ENCODE results near the gene TRIM2.
"Not testable (repeated sequence)": the region's sequence is repeated elsewhere in the genome, so short reads cannot be mapped to it uniquely, and the experiment has no call there.

TRIM2 gene

DNA sequence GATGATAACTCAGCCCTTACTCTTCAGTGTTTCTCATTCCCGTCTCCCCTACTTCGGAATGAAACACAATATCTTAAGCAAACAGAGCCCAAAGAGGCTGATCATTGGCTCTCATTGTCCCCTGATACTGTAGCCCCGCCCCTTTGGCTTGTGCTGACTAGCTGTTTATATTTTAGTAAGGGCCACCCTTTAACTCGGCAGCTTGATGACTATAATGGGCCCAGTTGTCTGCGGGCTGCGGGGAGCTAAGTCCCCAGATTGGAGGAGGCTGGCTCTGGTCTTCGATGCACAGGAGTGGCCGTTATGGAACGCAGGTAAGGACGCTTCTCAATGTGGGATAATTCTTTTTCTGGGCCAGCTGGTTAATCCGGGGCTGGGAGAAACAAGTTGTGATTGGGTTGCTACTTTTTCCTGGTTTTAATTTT is at the start of gene TRIM2:
TSS of gene TRIM2 (plus strand) at position 197 of the 425 bp plus-strand sequence. CDS start at position 285, 88 bp downstream.
- peak; percentile 53 for DNase-seq (ENCODE audit: low spot score)

DNA sequence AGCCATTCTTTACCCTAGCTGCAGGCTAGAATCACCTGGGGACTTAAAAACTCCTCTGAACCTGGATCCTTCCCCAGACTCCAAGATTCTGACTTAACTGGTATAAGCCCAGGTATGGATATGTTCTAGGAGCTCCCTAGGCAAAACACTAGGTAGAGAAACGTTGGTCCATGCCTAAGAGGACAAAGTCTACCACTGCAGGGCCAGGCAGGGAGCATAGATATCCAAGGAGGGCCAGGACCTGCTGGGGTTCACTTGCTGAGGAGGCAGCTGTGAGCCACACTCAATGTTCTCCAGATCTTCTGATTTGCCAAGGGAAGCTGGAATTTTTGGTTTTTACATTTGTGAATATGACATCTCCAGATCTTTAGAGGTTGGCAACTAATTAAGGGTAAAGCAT is 48.6 kb upstream of the TRIM2 start:
- DNase-seq (ENCODE audit: low spot score): no peak

DNA sequence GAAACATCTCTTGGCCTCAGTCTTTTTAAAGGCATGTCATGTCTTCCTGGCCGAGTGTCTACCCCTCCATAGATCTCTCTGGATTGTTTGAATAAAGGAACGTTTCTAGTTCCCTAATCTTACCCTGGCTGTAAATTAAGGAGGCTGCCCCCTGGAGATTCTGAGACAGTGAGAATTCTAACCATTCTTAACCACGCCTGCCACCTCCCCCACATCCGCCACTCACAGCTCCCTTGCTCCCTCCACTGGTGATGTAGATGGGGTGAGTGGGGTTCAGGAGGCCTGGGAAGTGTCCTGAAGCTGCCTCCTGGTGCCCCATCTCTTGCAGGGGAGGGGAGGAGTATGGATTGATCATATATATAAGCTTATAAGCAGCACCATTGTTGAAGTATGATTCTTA is 48.0 kb upstream of the TRIM2 start:
- DNase-seq (ENCODE audit: low spot score): no peak

DNA sequence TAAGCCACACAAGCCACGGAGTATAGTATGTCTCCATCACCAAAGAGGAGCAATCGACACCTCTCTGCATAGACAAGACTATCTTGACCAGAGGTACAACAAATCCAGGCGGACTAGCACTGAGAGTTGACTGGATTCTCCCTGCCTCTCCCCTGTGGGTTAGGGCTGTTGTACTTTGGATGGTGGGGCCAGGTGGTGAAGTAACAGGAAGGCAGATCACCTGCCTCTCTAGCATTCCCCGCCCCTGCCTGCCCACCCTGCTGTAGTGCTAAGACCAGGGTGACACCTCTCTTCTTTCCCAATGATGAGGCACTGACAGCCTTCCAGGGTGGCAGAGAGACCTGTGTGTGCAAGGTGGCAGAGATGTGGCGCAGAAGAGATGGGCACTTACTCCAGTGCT is 47.5 kb upstream of the TRIM2 start:
- no peak for DNase-seq (ENCODE audit: low spot score)

DNA sequence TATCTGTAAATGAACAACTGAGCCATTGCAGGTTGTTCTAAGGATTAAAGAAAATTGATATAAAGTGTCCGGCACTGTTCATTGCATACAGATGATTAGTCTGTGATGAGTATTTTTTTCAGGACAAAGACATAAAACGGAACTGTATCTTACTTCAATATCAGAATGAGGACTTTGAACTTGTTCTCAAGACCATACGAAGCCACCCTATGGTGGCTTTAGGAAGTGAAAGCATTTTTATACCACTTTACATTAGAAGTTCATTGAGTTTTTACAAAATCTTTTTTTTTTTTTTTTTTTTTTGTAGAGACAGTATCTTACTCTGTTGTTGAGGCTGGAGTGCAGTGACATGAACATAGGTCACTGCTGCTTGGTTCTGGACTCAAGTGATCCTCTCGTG is 45.2 kb upstream of the TRIM2 start:
- no peak for DNase-seq (ENCODE audit: low spot score)

DNA sequence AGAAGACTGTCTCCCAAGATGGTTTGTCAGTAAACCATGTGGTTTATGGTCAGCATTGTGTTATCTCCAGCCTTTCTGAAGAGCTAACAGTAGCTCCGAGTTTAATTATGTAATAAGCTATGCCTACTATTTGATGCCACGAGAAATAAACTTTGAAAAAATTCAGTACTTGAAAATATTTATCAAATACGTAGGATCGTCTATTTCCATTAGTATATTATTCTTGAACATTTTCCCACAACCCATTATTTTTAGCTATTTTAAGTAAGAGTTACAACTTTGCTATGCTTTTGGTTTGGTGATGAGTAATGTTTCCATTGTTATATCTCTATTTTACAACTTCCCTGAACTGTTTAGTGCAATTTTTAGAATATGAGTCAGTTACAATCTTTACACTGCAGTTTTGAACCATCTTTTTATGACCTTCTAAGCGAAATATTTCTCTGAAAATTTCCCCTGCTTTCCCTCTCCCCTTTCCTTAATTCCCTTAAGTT is 44.5 kb upstream of the TRIM2 start:
- peak; percentile 63 for DNase-seq (ENCODE audit: low spot score)

DNA sequence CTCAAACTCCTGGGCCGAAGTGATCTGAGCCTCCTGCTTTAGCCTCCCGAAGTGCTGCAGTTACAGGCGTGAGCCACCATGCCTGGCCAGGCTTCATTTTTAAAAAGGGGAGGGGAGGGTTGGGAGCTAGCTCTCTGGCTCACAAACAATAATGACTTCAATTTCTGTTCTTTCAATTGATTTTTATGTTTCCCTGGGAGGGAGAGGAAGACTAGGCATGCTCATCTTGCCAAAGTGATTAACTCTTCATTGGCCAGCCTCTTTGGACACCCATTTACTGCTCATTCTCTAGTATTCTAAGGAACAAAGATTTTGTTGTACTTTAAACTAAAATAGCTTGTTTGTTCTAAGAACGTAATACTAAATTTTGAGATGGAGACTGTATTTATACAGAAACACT is 43.4 kb upstream of the TRIM2 start:
- DNase-seq (ENCODE audit: low spot score): no peak

DNA sequence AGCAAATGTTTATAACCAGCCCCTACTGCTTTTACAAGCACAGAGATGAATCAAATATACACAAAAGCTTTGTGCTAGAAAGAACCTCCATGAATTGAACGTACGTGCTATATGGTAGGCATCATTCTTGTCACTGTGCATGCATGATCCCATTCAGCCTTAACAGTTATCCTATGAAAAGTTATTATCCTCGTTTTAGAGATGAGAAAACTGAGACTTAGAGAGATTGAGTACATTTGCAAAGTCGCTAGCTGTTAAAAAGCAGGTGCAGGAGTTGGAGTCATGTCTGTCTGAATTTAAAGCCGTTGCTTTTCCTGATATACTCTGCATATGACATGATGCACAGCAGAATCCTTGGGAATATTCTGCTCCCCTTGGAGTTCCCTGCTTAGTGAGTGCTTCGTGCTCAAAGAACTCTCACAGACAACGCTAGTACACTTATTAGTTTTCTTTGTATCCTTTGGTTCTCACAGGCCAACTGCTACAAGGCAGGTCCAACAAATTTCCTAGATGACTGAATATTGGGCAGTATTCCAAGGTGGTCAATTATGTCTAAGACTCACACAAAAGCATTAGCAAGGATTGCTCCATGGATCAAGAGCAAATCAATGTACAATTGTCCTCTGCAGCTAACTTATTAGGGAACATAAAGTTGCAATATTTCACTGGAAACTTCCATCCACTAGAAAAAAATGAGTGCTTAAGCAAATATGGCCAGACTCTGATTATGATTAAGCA is 42.8 kb upstream of the TRIM2 start:
- DNase-seq (ENCODE audit: low spot score): no peak

DNA sequence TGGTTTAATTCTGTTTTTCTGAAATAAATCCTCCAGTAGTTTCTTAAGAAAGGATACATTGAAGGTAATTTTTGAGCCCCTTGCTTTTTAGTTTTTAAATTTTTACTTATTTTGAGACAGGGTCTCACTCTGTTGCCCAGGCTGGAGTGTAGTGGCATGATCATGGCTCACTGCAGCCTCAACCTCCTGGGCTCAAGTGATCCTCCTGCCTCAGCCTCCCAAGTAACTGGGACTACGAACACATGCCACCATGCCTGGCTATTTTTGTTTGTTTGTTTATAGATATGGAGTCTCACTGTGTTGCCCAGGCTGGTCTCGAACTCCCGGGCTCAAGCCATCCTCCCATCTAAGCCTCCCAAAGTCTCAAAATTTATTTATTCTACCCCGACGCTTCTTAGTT is 39.0 kb upstream of the TRIM2 start:
- not testable (repeated sequence) for DNase-seq (ENCODE audit: low spot score)

DNA sequence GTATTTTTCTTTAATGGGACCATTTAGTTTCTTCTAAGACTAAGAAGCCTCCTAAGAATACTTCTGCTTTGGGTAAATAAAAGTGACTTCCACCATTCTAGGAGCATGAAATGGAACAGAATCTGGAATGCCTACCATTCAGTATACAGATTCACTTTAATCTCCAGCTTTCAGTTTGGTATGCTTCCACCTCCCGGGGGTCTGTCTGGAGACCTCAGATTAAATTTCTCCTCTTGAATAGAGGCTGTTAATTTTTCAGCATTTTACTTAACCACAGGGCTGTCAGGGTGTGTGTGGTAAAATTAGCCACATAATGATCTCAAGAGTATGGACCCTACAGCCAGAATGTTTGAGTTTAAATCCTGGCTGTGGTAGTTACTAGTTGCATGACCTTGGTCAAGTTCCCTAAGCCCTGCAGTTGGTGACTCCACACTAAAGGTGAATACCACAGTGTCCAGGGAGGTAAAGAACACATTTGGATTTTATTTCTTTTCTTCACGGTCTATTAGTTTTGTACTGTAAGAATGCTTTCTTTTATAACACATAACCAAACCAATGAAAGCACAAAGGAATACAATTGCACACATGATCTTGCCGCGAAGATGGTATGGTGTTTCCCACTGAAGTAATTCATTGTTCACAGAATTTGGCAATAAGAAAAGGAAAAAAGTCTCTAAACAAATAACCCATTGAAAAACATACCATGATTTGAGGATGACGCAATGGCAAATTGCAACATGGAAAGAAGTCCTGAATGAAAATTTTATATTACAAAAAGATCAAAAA is 37.3 kb upstream of the TRIM2 start:
- no peak for DNase-seq (ENCODE audit: low spot score)

DNA sequence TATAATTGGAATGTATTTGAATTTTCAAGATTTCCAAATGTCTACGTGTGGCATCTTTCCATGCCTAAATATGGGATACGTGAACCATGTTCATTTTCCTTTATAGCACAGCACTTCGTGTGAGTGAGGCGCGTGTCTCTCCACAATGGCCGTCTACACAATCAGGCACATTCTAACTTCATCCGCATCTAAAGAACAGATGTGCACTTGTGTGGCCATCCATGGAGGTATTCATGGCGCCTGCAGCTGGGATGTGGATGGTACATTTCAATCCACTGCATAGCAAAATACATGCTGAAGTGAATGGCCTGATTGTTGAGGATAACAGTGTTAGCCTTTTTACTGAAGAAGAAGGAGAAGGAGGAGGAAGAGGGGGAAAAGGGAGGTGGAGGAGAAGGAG is 34.5 kb upstream of the TRIM2 start:
- DNase-seq (ENCODE audit: low spot score): no peak

DNA sequence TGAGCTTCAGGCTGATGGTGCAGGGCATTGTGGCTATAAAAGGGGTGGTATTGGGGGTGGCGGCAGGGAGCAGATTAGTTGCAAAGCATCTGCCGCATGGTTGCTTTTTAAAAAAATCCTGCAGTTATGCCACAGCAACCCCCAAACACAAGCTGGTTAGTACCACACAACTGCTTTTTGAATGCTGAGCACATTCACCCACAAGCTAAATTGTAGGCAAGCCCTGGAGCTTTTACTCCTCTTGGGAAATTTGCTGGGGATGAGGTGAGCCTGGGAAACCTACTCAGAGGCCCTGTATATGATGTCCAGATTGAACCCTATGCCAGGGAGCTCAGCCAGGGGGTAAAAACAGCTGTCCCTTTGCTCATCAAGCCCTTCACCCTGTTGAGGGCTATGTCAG is 33.8 kb upstream of the TRIM2 start:
- DNase-seq (ENCODE audit: low spot score): no peak

DNA sequence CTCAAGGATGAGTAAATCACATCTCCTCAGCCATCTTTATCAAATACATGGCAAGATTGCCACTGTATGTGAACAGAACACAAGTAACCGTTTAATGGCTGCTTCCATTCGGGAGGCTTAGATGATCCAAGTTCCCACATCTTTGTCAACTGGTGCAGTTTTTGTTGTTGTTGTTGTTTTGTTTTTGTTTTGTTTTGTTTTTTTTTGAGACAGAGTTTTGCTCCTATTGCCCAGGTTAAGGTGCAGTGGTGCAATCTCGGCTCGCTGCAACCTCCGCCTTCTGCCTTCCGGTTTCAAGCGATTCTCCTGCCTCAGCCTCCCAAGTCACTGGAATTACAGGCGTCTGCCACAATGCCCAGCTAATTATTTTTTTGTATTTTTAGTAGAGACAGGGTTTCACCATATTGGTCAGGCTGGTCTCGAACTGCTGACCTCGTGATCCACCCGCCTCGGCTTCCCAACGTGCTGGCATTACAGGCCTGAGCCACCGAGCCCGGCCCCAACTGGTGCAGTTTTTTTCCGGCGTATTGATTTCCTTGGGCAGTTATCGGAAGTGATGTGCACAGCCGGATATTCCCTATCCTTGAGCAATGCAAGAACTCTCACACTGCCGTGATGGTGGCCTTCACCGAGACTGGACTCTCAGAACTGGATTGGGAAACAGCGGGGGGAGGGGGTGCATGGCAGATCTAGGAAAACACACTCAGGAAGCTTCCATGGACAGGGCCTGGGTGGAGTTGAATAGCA is 29.2 kb upstream of the TRIM2 start:
- DNase-seq (ENCODE audit: low spot score): no peak

DNA sequence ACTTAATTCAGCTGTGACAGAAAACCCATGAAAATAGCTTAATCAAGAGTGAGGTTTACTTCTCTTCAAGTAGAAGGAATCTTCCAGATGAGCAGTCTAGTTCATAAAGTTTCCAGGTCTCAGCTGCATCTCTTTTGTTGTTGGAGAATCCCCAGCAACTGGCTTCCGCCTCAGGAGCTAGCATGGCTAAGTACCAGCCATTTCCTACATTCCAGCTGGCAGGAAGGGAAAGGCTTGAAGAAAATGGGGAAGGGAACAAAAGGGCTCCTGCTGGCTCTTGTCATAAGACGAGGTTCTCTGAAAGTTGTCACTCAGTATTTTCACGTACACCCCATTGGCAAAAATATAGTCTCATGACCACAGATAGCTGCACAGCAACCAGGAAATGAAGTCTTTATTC is 27.3 kb upstream of the TRIM2 start:
- no peak for DNase-seq (ENCODE audit: low spot score)

DNA sequence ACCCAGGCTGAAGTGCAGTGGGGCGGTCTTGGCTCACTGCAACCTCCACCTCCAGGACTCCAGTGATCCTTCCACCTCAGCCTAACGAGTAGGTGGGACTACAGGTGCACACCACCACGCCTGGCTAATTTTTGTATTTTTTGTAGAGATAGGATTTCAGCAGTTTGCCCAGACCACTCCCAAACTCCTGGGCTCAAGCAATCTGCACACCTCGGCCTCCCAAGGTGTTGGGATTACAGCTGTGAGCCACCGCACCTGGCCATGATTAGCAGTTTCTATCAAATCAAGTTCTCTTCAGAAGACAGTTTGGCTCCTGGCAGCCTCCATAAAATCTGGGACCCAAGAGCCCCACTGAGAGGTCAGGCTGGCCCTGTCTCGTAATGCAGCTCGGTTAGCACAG is 26.4 kb upstream of the TRIM2 start:
- DNase-seq (ENCODE audit: low spot score): no peak

DNA sequence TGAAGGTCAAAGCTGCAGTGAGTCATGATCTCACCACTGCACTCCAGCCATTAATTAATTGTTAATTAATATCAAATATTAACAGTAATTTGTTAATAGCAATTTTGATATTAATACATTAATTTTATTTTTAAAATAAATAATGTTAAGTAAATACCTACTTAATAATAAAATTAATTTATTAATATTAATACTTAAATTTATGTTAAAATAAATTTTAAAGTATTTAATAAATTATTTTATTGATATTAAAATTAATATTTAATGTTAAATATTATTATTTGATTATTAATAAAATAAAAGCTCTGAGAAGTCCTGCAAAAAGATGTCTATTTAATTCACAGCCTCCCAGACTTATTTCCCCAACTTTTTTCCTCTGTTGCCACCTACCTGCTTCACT is 25.1 kb upstream of the TRIM2 start:
- DNase-seq (ENCODE audit: low spot score): no peak

DNA sequence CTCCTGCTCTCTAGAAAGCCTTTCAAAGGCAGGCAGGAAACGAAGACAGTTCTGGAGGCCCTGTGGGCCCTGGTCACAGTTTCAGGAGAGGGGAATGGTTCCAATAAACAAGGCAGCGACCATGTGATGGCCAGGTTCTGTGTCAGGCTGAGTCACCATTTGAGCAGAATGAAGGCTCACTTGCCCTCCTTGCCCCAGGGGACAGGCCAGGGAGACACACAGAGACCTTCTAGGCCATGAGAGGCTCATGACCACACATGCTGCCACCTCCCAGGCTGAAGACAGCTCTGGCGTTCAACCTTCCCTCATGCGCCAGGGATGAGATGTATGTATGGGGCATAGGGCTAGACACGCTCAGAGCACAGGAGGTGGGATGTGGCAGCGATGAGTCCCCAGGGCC is 22.9 kb upstream of the TRIM2 start:
- DNase-seq (ENCODE audit: low spot score): no peak

DNA sequence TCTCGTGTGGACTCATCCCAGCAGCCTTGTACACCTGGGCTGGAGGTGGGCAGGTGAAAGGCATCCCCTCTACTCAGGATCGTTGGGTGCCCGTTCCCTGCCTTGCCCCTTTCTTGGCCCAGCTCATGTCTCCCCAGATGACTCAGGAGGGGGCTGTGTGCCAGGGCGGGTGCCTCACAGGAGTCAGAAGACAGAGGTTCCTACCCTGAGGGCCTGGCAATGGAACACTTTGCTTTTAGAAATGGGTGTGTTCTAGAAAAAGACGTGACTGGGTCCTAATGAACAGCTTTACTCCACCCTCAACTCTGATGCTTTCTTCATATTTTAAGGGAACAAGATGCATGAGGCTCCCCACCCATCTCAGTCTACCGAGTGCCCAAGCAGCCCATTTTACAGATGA is 22.5 kb upstream of the TRIM2 start:
- no peak for DNase-seq (ENCODE audit: low spot score)

DNA sequence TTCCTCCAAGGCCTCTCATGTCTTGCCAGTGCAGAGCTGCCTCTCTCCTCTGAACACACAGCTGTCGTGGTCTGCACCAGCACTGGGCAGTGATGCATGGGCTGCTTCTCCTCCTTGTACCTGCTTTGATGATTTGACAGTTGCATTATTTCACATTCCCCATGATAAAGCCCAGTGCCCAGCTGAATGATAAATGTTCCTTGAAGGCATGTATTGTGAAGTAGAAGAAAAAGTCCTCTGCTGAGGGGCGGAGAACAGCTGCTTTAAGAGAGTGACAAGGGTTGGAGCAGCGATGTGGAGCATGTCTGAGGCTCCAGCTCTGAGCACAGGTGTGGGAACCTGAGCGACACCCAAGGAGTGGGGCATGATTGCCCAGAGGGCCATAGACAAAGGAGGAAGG is 21.1 kb upstream of the TRIM2 start:
- DNase-seq (ENCODE audit: low spot score): no peak

DNA sequence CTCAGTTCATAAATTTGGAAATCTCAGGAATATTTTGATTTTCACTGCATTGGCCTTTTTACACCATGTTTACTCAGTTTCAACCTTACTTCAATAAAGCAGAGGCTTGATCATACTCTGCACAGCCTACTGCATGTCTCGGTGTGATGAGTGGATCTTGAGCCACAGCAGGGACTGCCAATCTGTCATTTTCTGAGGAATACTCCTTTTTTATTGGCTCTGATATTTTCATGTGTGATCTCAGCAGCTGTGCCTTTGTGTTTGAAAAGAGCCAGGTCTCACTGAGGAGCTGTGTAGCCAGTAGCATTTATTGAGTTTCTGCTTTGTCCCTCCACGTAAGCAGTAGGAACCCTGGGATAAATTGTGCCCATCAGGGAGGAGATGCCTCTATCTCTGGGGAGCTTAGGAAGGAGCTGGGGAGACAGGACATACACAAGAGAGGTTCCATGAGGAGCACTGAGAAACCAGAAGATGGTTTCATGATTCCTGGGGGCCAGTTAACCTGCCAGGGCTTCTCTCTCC is 18.9 kb upstream of the TRIM2 start:
- DNase-seq (ENCODE audit: low spot score): no peak

DNA sequence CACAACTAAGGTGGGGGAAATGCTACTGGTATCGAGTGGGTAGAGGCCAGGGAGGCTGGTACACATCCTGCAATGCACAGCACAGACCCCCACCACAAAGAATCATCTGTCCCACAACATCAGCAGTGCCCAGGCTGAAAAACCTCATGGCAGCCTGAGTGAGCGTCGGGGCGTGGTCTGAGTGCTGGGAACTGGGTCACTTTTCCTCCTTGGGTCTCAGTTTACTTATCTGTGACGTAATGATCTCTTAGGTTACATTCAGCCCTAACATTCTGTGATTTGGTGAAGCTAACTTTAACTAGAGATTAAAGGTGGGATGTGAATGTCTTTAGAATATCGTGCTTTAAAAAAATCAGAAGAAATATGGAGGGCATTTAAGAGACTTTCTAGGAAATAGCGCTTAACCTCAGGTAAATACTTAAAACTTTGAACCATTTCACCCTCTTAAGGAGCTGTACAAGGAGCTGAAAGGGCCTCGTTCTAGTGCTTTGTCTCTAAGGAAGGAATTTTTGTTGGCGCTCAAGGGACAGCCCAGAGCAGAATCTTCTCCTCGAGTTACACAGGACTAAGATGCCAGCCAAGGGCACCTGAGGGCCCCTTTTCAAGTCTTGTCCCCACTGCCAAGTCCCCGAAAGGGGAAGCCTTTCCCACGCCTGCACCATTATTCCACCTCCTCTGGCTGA is 18.1 kb upstream of the TRIM2 start:
- DNase-seq (ENCODE audit: low spot score): no peak
